Measurements from ENCODE around the gene CAMK2D.

CAMK2D gene

DNA sequence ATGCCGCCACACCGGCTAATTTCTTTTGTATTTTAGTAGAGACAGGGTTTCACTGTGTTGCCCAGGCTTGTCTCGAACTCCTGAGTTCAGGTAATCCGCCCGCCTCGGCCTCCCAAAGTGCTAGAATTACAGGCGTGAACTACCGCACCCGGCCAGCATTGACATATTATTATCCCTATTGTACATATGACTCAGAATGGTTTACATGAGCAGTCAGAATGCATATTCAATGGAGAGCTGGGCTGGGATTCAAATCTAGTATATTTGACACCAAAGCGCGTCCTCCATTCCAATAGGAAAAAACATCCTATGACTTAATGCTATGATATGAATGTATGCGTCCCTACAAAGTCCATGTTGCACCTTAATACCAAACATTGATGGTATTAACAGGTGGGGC, 281.4 kb downstream of the CAMK2D start:
- peaks cover under 1% of the 10 kb centered on the region for H3K4me1 ChIP-seq (ENCODE audit: control insufficient read depth, insufficient read depth, low read length)
- no peak overlapping the region for H3K4me2 ChIP-seq (ENCODE audit: low read length)
- H3K9ac ChIP-seq (ENCODE audit: low read depth, low read length) = no peak overlapping the region
- H3K9me3 ChIP-seq (replicated peaks; ENCODE audit: low read length) = peaks cover 9% of the 10 kb centered on the region
- H3K4me3 ChIP-seq (ENCODE audit: low read length) = no peak overlapping the region
- no peaks in the 10 kb centered on the region for H3K27me3 ChIP-seq (ENCODE audit: control insufficient read depth, insufficient read depth, low read length)
- H3K36me3 ChIP-seq (ENCODE audit: insufficient read depth, low read length) = peaks cover 21% of the 10 kb centered on the region

DNA sequence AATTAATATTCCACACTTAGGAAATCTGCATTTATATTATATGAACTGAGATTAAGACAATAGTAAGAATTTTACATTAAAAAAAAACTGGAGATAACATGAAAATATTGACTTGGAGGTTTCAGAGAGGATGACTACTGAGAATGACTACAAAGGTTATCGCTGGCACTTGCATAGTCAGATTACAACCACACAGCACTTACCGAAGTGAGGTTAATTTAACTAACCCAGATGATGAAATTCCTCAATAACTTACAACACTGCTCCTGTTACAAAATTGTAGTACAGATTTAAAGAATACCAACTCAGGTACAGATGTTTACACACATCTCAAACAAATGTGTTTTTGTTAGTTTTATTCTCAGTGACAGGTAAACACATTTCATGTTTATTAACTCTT, 283.5 kb downstream of the CAMK2D start:
- Histone ChIP-seq H3K27me3 (ENCODE audit: control insufficient read depth, insufficient read depth, low read length) (no peaks in the 10 kb centered on the region), H3K4me2 (ENCODE audit: low read length) (no peak overlapping the region), H3K36me3 (ENCODE audit: insufficient read depth, low read length) (peaks cover 21% of the 10 kb centered on the region), H3K9me3 (replicated peaks; ENCODE audit: low read length) (peaks cover 9% of the 10 kb centered on the region), H3K9ac (ENCODE audit: low read depth, low read length) (no peak overlapping the region), H3K4me3 (ENCODE audit: low read length) (no peak overlapping the region), H3K4me1 (ENCODE audit: control insufficient read depth, insufficient read depth, low read length) (peaks cover 20% of the 10 kb centered on the region)

DNA sequence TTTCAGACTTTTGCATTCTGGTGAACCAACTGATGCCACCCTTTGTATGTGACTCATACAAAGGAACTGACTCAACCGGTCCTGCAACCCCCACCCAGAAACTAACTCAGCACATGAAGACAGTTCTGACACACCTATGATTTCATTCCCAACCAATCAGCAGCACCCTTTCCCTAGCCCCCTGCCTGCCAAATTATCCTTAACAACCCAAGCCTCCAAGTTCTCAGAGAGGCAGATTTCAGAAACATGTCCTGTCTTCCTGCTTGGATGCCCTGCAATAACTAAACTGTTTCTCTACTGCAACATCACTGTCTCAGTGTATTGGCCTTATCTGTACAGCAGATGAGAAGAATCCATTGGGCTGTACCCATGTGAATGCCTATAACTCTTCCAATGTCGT, 284.7 kb downstream of the CAMK2D start:
- Histone ChIP-seq H3K36me3 (ENCODE audit: insufficient read depth, low read length) (peaks cover 19% of the 10 kb centered on the region), H3K4me2 (ENCODE audit: low read length) (no peak overlapping the region), H3K4me3 (ENCODE audit: low read length) (no peak overlapping the region), H3K9ac (ENCODE audit: low read depth, low read length) (no peak overlapping the region), H3K27me3 (ENCODE audit: control insufficient read depth, insufficient read depth, low read length) (no peaks in the 10 kb centered on the region), H3K4me1 (ENCODE audit: control insufficient read depth, insufficient read depth, low read length) (peaks cover 28% of the 10 kb centered on the region), H3K9me3 (replicated peaks; ENCODE audit: low read length) (peaks cover 9% of the 10 kb centered on the region)

DNA sequence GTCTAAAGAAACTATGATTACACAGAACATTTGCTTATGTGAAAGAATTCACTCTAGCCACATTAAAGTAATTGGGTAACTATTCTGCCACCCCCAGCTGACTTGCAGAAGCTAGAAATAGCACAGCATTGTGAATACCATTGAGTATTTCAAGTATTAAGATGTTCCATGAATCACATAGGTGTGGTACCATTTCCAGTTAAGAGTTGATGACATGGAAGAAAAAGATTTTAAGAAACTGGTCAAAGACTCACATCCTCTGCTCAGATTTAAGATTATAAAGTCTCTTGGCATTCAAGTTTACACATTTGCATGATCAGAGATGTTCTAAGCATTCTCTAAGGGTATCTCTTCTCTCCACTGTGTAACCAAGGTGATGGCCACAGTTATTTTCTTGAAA, 287.5 kb downstream of the CAMK2D start:
- H3K36me3 ChIP-seq (ENCODE audit: insufficient read depth, low read length) = peaks cover 16% of the 10 kb centered on the region
- H3K4me3 ChIP-seq (ENCODE audit: low read length) = no peak overlapping the region
- H3K27me3 ChIP-seq (ENCODE audit: control insufficient read depth, insufficient read depth, low read length) = no peaks in the 10 kb centered on the region
- H3K4me2 ChIP-seq (ENCODE audit: low read length) = peak overlapping the region; percentile 19
- peaks cover 48% of the 10 kb centered on the region for H3K4me1 ChIP-seq (ENCODE audit: control insufficient read depth, insufficient read depth, low read length)
- H3K9ac ChIP-seq (ENCODE audit: low read depth, low read length) = peak overlapping the region; percentile 64
- peaks cover 9% of the 10 kb centered on the region for H3K9me3 ChIP-seq (replicated peaks; ENCODE audit: low read length)

DNA sequence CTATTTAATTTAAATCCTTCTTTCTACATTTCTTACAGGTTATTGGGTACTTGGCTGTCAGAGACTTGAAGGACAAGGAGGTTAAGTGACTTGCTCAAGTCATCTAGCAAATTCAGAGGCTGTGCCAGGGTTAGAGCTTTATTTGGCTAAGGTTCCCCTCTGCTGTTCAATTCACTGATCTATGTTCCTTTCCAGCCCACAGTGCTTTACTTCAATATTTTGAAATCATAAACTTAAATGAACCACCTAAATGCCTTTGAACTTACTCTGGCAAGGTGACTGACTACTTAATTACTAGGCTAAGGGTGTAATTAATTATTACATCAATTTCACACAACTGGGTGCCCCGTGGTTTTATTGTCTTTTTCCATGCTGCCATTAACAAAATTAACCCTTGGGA, 288.7 kb downstream of the CAMK2D start:
- peaks cover 57% of the 10 kb centered on the region for H3K4me1 ChIP-seq (ENCODE audit: control insufficient read depth, insufficient read depth, low read length)
- H3K27me3 ChIP-seq (ENCODE audit: control insufficient read depth, insufficient read depth, low read length) = no peaks in the 10 kb centered on the region
- H3K4me3 ChIP-seq (ENCODE audit: low read length) = no peak overlapping the region
- peaks cover 9% of the 10 kb centered on the region for H3K9me3 ChIP-seq (replicated peaks; ENCODE audit: low read length)
- H3K36me3 ChIP-seq (ENCODE audit: insufficient read depth, low read length) = peaks cover 14% of the 10 kb centered on the region
- no peak overlapping the region for H3K4me2 ChIP-seq (ENCODE audit: low read length)
- H3K9ac ChIP-seq (ENCODE audit: low read depth, low read length) = peak overlapping the region; percentile 61

DNA sequence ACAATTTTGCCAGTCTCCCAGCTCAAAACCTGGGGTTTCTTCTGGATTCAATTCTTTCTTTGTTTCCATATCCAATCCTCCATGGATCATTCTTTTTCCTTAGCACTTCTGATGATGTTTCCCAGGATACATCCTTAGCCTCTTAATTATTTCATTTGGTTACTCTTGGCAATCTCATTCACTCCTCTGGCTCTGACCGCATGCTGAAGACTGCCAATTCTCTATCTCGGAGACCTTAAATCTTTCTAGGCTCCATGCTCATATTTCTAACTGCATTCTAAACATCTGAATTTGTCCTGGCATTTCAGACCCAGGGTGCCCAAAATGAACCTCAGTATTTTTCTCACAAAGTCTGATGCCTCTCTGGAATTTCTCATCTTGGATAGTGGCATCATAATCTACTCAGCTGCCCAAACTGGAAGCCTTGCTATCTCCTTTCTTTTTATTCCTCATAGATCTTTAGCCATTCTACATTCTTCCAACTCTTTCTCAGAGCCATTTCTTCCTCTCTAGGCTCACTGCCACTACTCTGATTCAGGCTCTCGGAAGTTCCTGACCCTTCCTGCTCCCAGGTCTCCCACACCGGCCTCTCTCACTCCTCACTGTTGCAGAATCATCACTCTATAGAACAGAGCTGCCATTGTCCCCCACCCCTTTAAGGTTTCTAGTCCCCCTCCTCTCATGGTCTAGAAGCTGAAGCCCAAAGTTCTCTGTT, 290.2 kb downstream of the CAMK2D start:
- H3K4me1 ChIP-seq (ENCODE audit: control insufficient read depth, insufficient read depth, low read length) = peaks cover 71% of the 10 kb centered on the region
- peaks cover under 1% of the 10 kb centered on the region for H3K9me3 ChIP-seq (replicated peaks; ENCODE audit: low read length)
- no peak overlapping the region for H3K4me3 ChIP-seq (ENCODE audit: low read length)
- no peaks in the 10 kb centered on the region for H3K27me3 ChIP-seq (ENCODE audit: control insufficient read depth, insufficient read depth, low read length)
- no peak overlapping the region for H3K9ac ChIP-seq (ENCODE audit: low read depth, low read length)
- peaks cover under 1% of the 10 kb centered on the region for H3K36me3 ChIP-seq (ENCODE audit: insufficient read depth, low read length)
- no peak overlapping the region for H3K4me2 ChIP-seq (ENCODE audit: low read length)

DNA sequence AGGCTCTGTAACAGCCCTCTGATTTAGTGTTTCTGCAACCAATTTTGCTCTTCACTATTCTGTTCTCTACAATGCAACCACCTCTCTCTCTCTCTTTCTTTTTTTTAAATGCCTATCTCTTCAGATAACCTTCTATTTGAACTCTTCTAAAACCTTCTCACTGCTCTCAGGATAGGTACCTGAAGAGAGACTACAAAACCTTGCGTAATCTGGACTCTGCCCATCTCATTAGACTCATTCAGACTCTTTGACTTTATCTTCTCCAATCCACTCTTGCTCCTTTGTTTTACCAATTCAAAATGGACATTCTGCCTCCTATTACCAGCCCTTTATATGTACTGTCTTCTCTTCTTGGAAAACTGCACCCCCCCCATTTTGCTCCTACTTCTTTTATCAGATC, 291.6 kb downstream of the CAMK2D start:
- Histone ChIP-seq H3K4me1 (ENCODE audit: control insufficient read depth, insufficient read depth, low read length) (peaks cover 69% of the 10 kb centered on the region), H3K4me3 (ENCODE audit: low read length) (no peak overlapping the region), H3K27me3 (ENCODE audit: control insufficient read depth, insufficient read depth, low read length) (no peaks in the 10 kb centered on the region), H3K36me3 (ENCODE audit: insufficient read depth, low read length) (peaks cover 1% of the 10 kb centered on the region), H3K4me2 (ENCODE audit: low read length) (no peak overlapping the region), H3K9me3 (replicated peaks; ENCODE audit: low read length) (no peaks in the 10 kb centered on the region), H3K9ac (ENCODE audit: low read depth, low read length) (peak overlapping the region; percentile 72)

DNA sequence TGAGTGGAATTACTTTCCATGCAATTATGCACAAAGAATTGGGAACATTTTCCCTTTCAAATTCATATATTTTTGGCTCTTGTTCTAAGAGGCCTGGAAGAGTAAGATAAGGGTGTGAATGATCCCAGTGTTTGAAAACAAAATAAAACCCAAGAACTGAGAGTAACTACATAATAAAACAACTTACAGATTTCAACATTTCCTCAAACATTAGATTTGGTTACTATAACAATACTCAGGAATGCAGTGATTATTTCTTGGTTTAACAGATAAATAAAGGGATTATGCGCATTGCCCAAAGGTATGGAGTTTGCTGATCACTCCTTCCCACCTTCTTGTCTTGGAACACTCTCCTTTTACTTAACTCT, 292.5 kb downstream of the CAMK2D start:
- Histone ChIP-seq H3K4me3 (ENCODE audit: low read length) (no peak overlapping the region), H3K4me1 (ENCODE audit: control insufficient read depth, insufficient read depth, low read length) (peaks cover 61% of the 10 kb centered on the region), H3K9ac (ENCODE audit: low read depth, low read length) (peak overlapping the region; percentile 72)

DNA sequence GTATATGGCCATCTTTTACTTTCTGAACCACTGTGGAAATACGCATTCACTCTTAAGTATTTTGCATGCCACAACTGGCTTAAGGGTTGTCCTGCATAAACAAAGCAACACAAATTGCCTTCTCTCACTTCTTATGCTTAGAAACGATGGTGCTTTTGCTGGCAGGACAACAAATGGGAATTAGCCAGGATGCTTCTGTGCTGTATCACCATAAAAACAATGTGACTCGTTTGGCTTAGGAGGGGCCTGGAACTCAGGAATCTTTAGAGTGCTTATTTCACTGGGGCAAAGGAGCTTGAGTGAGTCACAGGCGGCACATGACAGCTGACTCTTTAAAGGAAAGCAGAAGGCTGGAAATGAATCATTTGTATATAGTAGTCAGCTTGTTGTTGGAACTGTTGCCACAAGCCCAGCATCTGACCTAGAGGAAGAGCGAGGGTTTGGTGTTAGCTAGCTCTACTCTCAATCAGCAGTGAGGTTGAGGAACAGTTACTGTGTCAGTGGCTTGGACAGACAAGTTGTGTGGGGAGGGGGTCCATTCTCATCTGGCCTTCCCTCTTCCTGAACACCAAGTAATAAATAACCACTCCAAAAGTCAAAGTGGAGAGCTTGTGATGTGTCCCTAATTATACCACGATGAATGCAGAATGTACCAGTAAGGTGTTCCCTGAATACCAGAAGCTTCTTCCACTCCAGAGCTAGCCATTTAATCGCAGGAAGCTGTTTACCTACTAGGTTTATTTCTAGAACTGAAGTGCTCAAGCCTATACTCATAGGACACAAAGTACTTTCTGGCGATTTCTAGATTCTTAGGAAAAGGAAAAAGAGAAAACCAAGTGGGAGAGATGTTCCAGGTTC, 293.1 kb downstream of the CAMK2D start:
- Histone ChIP-seq H3K27me3 (ENCODE audit: control insufficient read depth, insufficient read depth, low read length) (no peaks in the 10 kb centered on the region), H3K4me1 (ENCODE audit: control insufficient read depth, insufficient read depth, low read length) (peaks cover 55% of the 10 kb centered on the region), H3K36me3 (ENCODE audit: insufficient read depth, low read length) (peaks cover 6% of the 10 kb centered on the region), H3K9me3 (replicated peaks; ENCODE audit: low read length) (no peaks in the 10 kb centered on the region), H3K4me2 (ENCODE audit: low read length) (peak overlapping the region; percentile 81), H3K9ac (ENCODE audit: low read depth, low read length) (peak overlapping the region; percentile 86), H3K4me3 (ENCODE audit: low read length) (peak overlapping the region; percentile 57)

More for the DNA sequence above, 292.5 kb downstream of the CAMK2D start:
- Histone ChIP-seq H3K9me3 (replicated peaks; ENCODE audit: low read length) (no peaks in the 10 kb centered on the region), H3K4me2 (ENCODE audit: low read length) (peak overlapping the region; percentile 68), H3K27me3 (ENCODE audit: control insufficient read depth, insufficient read depth, low read length) (no peaks in the 10 kb centered on the region), H3K36me3 (ENCODE audit: insufficient read depth, low read length) (peaks cover 6% of the 10 kb centered on the region)

DNA sequence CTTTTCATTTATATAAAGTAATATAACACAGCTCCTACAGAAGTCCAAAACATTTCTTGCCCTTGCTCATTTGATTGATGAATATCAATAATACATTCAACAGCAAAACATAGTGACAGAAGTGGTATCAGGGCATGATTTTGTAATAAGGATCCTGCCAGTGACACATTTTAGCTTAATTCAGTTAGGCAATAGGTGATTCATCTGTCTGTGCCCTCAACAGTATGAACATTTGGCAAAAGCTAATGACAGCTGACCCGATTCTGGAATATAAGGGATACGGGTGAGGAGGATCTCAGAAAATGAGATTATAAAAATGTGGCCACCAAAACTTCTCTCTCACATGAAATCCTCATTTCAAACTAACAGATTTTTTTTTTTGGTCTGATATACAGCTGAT, 294.0 kb downstream of the CAMK2D start:
- Histone ChIP-seq H3K27me3 (ENCODE audit: control insufficient read depth, insufficient read depth, low read length) (no peaks in the 10 kb centered on the region), H3K36me3 (ENCODE audit: insufficient read depth, low read length) (peaks cover 6% of the 10 kb centered on the region), H3K4me1 (ENCODE audit: control insufficient read depth, insufficient read depth, low read length) (peaks cover 47% of the 10 kb centered on the region), H3K9ac (ENCODE audit: low read depth, low read length) (peak overlapping the region; percentile 86), H3K4me3 (ENCODE audit: low read length) (peak overlapping the region; percentile 57), H3K4me2 (ENCODE audit: low read length) (peak overlapping the region; percentile 81), H3K9me3 (replicated peaks; ENCODE audit: low read length) (no peaks in the 10 kb centered on the region)

DNA sequence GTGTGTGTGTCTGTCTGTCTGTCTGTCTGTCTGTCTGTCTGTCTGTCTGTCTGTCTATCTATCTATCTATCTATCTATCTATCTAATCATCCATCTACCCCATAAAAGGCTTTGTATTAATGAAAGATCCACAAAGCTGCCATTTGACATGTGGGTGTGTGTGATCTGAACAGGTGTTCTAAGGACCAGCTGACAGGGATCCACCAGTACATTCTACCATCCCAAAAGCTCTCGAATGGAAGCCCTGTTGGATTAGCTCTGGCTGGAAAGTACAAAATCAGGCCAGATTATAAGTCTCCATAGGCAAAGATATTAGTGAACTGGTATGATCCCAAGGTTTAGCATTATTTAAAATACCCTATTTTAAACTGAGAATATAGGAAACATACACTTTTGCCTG, 299.3 kb downstream of the CAMK2D start:
- Histone ChIP-seq H3K36me3 (ENCODE audit: insufficient read depth, low read length) (peaks cover 30% of the 10 kb centered on the region), H3K9ac (ENCODE audit: low read depth, low read length) (no peak overlapping the region), H3K27me3 (ENCODE audit: control insufficient read depth, insufficient read depth, low read length) (no peaks in the 10 kb centered on the region), H3K9me3 (replicated peaks; ENCODE audit: low read length) (no peaks in the 10 kb centered on the region), H3K4me2 (ENCODE audit: low read length) (no peak overlapping the region), H3K4me3 (ENCODE audit: low read length) (no peak overlapping the region), H3K4me1 (ENCODE audit: control insufficient read depth, insufficient read depth, low read length) (peaks cover 17% of the 10 kb centered on the region)
